T-helper 2 cell treated with Interferon-gamma antibody and Interleukin-4, amounts not matched to agents 100 ng/mL and 5 ng/mL, for 36 hours (primary cell): ENCODE data around the gene SH3RF2. TPM values are rescaled to one million over a fixed set of nuclear protein-coding genes. Genes with fewer than 3 reads are reported as not detected.

ENCODE experiments used
- intact Hi-C: fragments of 100-400 bp; cut with micrococcal nuclease; formaldehyde crosslinking; loops from one replicate; pipeline ENCODE4 v1.15.1; 2023
- total RNA-seq: library from RNA; stranded (reverse); gene quantifications from 2 replicates; pipeline ENCODE4 v1.2.3, GENCODE V29; 2022

SH3RF2 gene
- total RNA-seq, 1 donor from 2014 or later = 0.14 TPM

GRCh38 chr5:145920542-145921210, 15.7 kb upstream of the SH3RF2 start:
- intact Hi-C loops = no loop called here

GRCh38 chr5:145921211-145921610, 15.2 kb upstream of the SH3RF2 start:
- intact Hi-C loops = no loop called here

- intact Hi-C loops = no loop called here
Observed at GRCh38 chr5:145922059-145922458, 14.3 kb upstream of the SH3RF2 start.

- intact Hi-C loops = no loop called here
Observed at GRCh38 chr5:145923405-145923804, 13.0 kb upstream of the SH3RF2 start.

- intact Hi-C loops = no loop called here
Observed at GRCh38 chr5:145924849-145925248, 11.5 kb upstream of the SH3RF2 start.

- intact Hi-C loops = no loop called here
Observed at GRCh38 chr5:145925353-145925752, 11.0 kb upstream of the SH3RF2 start.

- intact Hi-C loops = no loop called here
Observed at GRCh38 chr5:145925803-145926202, 10.6 kb upstream of the SH3RF2 start.

GRCh38 chr5:145931718-145932117, 4.7 kb upstream of the SH3RF2 start:
- intact Hi-C loops = no loop called here

GRCh38 chr5:145934276-145934675, 2.1 kb upstream of the SH3RF2 start:
- intact Hi-C loops = no loop called here

- intact Hi-C loops = loop anchor here (5.0 kb wide), 1 partner anchor 245 kb away; the partner anchor contains the start of gene LARS1
Observed at GRCh38 chr5:145937432-145938250, 1.3 kb downstream of the SH3RF2 start.

- intact Hi-C loops = loop anchor here (5.0 kb wide), 1 partner anchor 243 kb away; the partner anchor contains the start of gene LARS1
Observed at GRCh38 chr5:145938776-145939539, 2.6 kb downstream of the SH3RF2 start.

- intact Hi-C loops = loop anchor here (5.0 kb wide), 1 partner anchor 243 kb away; the partner anchor contains the start of gene LARS1
Observed at GRCh38 chr5:145939540-145940065, 3.2 kb downstream of the SH3RF2 start.

GRCh38 chr5:145941096-145941447, 4.7 kb downstream of the SH3RF2 start:
- intact Hi-C loops = no loop called here

GRCh38 chr5:145941448-145942130, 5.2 kb downstream of the SH3RF2 start:
- intact Hi-C loops = no loop called here

- intact Hi-C loops = no loop called here
Observed at GRCh38 chr5:145942201-145942600, 5.8 kb downstream of the SH3RF2 start.

- intact Hi-C loops = no loop called here
Observed at GRCh38 chr5:145942749-145943148, 6.4 kb downstream of the SH3RF2 start.

GRCh38 chr5:145943674-145944121, 7.3 kb downstream of the SH3RF2 start:
- intact Hi-C loops = no loop called here

- intact Hi-C loops = no loop called here
Observed at GRCh38 chr5:145944328-145944727, 8.0 kb downstream of the SH3RF2 start.

GRCh38 chr5:145945620-145946111, 9.3 kb downstream of the SH3RF2 start:
- intact Hi-C loops = loop anchor here (1.0 kb wide), 1 partner anchor 9 kb away; the partner anchor contains the start of gene SH3RF2

GRCh38 chr5:145946112-145946861, 9.9 kb downstream of the SH3RF2 start:
- intact Hi-C loops = loop anchor here (1.0 kb wide), 1 partner anchor 10 kb away; the partner anchor contains the start of gene SH3RF2
